GM21619 (cell line): ENCODE measurements around the gene NCF2.

ENCODE experiments used
- ATAC-seq: cut with Tn5 transposase; IDR thresholded peaks from one replicate; pipeline ENCODE4 v1.9.1; 2021; ENCODE audit not compliant: unreplicated experiment

Gene NCF2

GRCh38 chr1:183612407-183612806, 22.1 kb upstream of the NCF2 start:
- no peak for ATAC-seq

- ATAC-seq = no peak
Measured at GRCh38 chr1:183611021-183611420, 20.8 kb upstream of the NCF2 start.

- ATAC-seq = no peak
Measured at GRCh38 chr1:183609759-183610452, 19.6 kb upstream of the NCF2 start.

GRCh38 chr1:183609313-183609712, 19.1 kb upstream of the NCF2 start:
- peak; percentile 49 for ATAC-seq

- peak; percentile 40 for ATAC-seq
Measured at GRCh38 chr1:183607322-183607980, 17.2 kb upstream of the NCF2 start.

GRCh38 chr1:183605904-183606303, 15.6 kb upstream of the NCF2 start:
- no peak for ATAC-seq

- ATAC-seq = no peak
Measured at GRCh38 chr1:183604815-183605214, 14.6 kb upstream of the NCF2 start.

- no peak for ATAC-seq
Measured at GRCh38 chr1:183604038-183604808, 14.0 kb upstream of the NCF2 start.

GRCh38 chr1:183602510-183602909, 12.3 kb upstream of the NCF2 start:
- no peak for ATAC-seq

- no peak for ATAC-seq
Measured at GRCh38 chr1:183600634-183601033, 10.4 kb upstream of the NCF2 start.

- no peak for ATAC-seq
Measured at GRCh38 chr1:183600136-183600535, 9.9 kb upstream of the NCF2 start.

- peak; percentile 70 for ATAC-seq
Measured at GRCh38 chr1:183598386-183598785, 8.1 kb upstream of the NCF2 start.

- ATAC-seq = no peak
Measured at GRCh38 chr1:183597656-183598347, 7.5 kb upstream of the NCF2 start.

GRCh38 chr1:183596500-183596899, 6.2 kb upstream of the NCF2 start:
- no peak for ATAC-seq

- ATAC-seq = no peak
Measured at GRCh38 chr1:183595537-183595936, 5.3 kb upstream of the NCF2 start.

GRCh38 chr1:183593356-183593755, 3.1 kb upstream of the NCF2 start:
- peak; percentile 36 for ATAC-seq

GRCh38 chr1:183592733-183593132, 2.5 kb upstream of the NCF2 start:
- ATAC-seq = no peak

- ATAC-seq = no peak
Measured at GRCh38 chr1:183589874-183590243, 400 bp downstream of the NCF2 start.

- no peak for ATAC-seq
Measured at GRCh38 chr1:183589384-183589783, 875 bp downstream of the NCF2 start.

- ATAC-seq = no peak
Measured at GRCh38 chr1:183588827-183589226, 1.4 kb downstream of the NCF2 start.

- ATAC-seq = no peak
Measured at GRCh38 chr1:183586926-183587325, 3.3 kb downstream of the NCF2 start.
